HG02981 (cell line): Measurements from ENCODE around the gene COG4.

Experiments used
- ATAC-seq: cut with Tn5 transposase; IDR thresholded peaks from one replicate; pipeline ENCODE4 v1.9.1; 2021; ENCODE audit warnings: mild to moderate bottlenecking, moderate library complexity; ENCODE audit not compliant: unreplicated experiment

The COG4 gene

GRCh38 chr16:70480127-70481105 is 42.9 kb downstream of the COG4 start:
- no peak for ATAC-seq

GRCh38 chr16:70478912-70479341 is 44.4 kb downstream of the COG4 start:
- ATAC-seq: no peak

- no peak for ATAC-seq
Observed at GRCh38 chr16:70478169-70478568, 45.2 kb downstream of the COG4 start.

DNA sequence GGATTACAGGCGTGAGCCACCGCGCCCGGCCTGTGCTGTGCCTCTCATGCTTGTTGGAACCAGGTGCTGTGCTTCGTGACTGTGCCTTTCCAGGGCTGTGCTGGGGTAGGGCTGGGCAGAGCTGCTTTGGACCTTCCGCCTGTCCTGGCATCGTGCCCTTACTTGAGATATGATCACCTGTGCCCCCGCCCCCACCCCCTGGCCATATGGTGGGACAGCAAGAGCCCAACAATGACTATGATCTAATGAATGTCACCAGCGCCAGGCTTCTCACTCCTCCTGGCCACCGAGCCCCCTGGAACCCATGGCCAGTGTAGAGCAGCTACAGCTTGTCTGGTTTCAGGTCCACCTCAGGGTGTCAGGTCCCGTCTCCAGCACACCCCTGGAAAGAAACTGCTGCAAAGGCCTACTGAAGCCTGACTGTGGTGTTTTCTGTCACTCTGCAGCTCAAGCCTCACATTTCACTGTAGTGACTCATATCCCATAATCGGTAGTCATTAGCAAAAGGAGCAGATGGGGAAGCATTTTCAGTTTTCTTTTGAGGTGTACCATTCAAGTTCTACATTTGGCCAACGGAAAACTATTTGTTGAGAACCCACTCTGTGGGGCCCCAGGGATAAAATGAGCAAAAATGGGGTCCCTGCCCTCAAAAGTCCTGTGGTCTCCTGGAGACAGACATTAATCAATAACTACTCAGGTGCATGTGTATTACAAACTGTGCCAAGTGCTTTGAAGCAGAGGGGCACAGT is 46.9 kb downstream of the COG4 start:
- peak; percentile 89 for ATAC-seq

GRCh38 chr16:70475054-70475871 is 48.1 kb downstream of the COG4 start:
- ATAC-seq: no peak

DNA sequence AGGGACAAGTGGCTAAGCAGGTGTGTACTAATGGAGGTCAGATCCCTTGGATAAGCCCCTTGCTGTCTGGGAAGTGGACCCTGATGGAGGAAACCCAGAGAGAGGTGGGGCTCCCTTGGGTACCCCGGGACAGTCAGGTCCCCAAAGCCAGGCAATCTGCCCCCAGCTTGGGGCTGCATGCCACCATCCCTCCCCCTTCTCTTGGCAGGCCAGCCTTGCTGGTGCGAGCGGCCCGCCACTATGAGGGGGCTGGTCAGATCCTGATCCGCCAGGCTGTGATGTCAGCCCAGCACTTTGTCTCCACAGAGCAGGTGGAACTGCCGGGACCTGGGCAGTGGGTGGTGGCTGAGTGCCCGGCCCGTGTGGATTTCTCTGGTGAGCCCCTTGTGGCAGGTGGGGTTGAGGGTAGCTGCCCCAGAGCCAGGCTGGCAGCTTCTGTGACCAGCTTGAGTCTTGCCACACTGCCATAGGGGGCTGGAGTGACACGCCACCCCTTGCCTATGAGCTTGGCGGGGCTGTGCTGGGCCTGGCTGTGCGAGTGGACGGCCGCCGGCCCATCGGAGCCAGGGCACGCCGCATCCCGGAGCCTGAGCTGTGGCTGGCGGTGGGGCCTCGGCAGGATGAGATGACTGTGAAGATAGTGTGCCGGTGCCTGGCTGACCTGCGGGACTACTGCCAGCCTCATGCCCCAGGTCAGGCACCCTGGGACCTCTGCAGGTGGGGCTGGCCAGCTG is 48.9 kb downstream of the COG4 start:
- ATAC-seq: no peak

- no peak for ATAC-seq
Observed at GRCh38 chr16:70473446-70474319, 49.7 kb downstream of the COG4 start.

DNA sequence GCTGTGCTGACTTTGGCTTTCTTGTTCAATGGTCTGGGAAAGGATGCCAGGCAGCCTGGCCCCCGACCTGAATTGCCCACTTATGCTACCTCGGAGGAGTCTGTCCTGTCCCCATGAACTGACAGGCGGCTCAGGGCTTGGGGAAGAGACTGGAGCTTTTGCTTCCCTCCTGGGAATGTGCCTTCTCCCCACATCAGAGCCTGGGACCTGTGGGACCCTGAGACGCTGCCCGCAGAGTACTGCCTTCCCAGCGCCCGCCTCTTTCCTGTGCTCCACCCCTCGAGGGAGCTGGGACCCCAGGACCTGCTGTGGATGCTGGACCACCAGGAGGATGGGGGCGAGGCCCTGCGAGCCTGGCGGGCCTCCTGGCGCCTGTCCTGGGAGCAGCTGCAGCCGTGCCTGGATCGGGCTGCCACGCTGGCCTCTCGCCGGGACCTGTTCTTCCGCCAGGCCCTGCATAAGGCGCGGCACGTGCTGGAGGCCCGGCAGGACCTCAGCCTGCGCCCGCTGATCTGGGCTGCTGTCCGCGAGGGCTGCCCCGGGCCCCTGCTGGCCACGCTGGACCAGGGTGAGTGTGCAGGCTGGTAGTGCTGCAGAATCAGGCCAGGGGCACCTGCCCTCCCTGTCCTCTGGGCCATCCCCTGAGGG is 50.4 kb downstream of the COG4 start:
- ATAC-seq: no peak

- ATAC-seq: no peak
Observed at GRCh38 chr16:70470927-70471341, 52.4 kb downstream of the COG4 start.

GRCh38 chr16:70470141-70470926 is 53.0 kb downstream of the COG4 start:
- no peak for ATAC-seq

- ATAC-seq: no peak
Observed at GRCh38 chr16:70468776-70469525, 54.4 kb downstream of the COG4 start.

DNA sequence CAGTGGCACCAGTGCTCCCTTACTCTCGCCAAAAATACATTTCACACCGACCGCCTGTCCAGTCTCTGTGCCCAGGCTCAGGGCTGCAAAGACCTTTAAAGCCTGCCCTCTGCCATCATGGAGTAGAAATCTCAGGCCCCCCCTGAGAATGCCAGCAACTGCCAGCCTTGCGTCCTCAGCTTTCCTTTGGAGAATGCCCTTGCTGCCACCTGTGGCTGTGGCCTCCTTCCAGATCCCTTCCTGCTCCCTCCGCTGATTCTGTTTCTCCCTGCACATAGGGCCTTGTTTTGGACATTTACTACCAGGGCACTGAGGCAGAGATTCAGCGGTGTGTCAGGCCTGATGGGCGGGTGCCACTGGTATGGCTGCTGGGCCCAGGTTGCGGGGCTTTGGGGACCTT is 55.7 kb downstream of the COG4 start:
- no peak for ATAC-seq

- no peak for ATAC-seq
Observed at GRCh38 chr16:70467113-70467512, 56.2 kb downstream of the COG4 start.

DNA sequence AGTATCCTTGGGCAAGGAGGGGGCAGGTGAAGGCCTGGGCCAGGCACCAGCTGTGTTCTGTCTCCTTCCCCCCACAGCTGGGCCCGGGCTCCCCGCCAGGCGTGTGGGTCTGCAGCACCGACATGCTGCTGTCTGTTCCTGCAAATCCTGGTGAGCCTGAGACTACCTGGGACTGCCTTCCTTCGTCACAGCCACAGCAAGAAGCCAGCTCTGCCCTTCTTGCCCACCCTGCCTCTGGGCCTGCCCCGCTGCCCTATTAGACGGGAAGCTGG is 56.6 kb downstream of the COG4 start:
- no peak for ATAC-seq

GRCh38 chr16:70465999-70466804 is 57.2 kb downstream of the COG4 start:
- no peak for ATAC-seq

DNA sequence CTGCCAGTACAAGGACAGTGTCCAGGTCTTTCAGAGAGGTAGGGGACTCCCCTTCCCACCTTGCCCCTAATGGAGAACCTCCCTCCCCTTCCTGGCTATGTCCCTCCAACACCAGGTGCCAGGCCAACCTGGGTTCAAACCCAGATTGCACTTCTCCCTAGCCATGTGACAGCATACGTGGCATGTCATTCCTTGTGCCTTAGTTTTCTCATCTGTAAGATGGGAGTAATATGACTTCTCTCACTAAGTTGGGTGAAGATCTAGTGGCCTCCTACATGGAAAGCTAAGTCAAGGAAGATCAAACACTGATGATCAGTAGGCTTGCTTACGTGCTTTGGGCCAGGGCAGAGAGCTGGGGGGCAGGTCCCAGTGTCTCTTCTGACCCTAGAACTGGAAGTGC is 60.1 kb downstream of the COG4 start:
- ATAC-seq: no peak

DNA sequence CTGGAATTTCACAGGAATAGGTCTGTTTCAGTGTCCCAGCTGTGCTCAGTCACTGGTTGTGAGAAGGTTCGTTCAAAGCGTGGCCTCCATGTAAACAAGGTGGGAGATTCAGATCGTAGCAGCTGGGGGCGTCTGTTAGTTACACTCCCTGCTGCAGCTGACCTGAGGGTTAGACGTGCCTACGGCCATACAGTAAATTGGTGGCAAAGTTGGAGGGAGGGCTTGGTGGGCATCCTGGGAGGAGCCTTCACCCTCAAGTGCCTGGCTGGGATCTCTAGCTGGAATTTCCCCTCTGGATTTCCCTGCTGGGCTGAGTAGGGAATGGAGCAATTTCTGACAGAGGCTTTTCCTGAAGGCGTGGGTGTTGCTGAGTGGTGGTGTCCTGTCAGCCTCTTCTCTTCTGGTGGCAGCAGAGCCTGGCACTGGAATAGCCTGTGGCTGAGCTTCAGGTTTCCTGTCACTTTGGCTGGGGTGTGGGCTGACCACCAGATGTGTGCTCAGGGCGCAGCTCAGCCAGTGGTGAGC is 62.6 kb downstream of the COG4 start:
- no peak for ATAC-seq
